GM12874 (cell line): ENCODE results near the gene DNAH9.

Experiments
- TF ChIP-seq, protein P1 (sequence below): IDR thresholded peaks from 2 replicates; pipeline ENCODE4 v1.5.1; 2011; ENCODE audit warnings: low read depth, mild to moderate bottlenecking, control low read depth, low read length, moderate library complexity; ENCODE audit not compliant: insufficient read depth

DNAH9 gene, protein sequence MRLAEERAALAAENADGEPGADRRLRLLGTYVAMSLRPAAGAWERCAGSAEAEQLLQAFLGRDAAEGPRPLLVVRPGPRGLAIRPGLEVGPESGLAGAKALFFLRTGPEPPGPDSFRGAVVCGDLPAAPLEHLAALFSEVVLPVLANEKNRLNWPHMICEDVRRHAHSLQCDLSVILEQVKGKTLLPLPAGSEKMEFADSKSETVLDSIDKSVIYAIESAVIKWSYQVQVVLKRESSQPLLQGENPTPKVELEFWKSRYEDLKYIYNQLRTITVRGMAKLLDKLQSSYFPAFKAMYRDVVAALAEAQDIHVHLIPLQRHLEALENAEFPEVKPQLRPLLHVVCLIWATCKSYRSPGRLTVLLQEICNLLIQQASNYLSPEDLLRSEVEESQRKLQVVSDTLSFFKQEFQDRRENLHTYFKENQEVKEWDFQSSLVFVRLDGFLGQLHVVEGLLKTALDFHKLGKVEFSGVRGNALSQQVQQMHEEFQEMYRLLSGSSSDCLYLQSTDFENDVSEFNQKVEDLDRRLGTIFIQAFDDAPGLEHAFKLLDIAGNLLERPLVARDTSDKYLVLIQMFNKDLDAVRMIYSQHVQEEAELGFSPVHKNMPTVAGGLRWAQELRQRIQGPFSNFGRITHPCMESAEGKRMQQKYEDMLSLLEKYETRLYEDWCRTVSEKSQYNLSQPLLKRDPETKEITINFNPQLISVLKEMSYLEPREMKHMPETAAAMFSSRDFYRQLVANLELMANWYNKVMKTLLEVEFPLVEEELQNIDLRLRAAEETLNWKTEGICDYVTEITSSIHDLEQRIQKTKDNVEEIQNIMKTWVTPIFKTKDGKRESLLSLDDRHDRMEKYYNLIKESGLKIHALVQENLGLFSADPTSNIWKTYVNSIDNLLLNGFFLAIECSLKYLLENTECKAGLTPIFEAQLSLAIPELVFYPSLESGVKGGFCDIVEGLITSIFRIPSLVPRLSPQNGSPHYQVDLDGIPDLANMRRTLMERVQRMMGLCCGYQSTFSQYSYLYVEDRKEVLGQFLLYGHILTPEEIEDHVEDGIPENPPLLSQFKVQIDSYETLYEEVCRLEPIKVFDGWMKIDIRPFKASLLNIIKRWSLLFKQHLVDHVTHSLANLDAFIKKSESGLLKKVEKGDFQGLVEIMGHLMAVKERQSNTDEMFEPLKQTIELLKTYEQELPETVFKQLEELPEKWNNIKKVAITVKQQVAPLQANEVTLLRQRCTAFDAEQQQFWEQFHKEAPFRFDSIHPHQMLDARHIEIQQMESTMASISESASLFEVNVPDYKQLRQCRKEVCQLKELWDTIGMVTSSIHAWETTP (N-terminal part only)

DNA sequence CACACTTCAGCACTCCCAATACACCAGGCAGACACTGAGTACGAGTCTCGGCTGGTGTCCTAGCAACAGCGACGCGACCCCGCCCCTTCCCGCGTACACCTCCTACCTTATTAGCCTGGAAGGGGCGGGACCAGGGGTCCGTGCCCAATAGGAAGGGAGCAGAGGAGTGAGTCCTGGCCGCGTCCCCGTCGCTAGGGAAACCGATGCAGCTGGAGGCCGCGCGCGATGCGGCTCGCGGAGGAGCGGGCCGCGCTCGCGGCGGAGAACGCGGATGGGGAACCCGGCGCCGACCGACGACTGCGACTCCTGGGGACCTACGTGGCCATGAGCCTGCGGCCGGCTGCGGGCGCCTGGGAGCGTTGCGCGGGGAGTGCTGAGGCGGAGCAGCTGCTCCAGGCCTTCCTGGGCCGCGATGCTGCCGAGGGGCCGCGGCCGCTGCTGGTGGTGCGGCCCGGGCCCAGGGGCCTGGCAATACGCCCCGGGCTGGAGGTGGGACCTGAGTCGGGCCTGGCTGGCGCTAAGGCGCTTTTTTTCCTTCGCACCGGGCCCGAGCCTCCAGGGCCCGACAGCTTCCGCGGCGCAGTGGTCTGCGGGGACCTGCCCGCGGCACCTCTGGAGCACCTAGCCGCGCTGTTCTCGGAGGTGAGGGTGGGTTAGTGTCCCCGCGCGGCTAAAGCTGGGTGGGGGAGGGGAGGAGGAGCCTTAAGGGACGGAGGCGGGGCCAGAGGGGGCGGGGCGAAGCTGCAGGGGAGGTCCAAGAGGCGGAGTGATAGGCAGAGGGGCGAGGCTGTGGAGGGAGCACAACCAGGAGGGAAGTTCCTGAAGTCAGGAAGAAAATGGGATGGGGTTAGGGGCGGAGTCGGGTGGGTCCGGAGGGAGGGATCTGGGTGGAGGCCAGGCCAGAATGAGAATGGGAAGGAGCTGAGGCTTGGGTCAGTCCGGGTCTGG, at the start of gene DNAH9:
Gene DNAH9, plus strand, starts transcription at position 197 of the 948 bp plus-strand sequence. Its CDS starts 29 bp downstream, at position 226.
- TF ChIP-seq, protein P1, sequence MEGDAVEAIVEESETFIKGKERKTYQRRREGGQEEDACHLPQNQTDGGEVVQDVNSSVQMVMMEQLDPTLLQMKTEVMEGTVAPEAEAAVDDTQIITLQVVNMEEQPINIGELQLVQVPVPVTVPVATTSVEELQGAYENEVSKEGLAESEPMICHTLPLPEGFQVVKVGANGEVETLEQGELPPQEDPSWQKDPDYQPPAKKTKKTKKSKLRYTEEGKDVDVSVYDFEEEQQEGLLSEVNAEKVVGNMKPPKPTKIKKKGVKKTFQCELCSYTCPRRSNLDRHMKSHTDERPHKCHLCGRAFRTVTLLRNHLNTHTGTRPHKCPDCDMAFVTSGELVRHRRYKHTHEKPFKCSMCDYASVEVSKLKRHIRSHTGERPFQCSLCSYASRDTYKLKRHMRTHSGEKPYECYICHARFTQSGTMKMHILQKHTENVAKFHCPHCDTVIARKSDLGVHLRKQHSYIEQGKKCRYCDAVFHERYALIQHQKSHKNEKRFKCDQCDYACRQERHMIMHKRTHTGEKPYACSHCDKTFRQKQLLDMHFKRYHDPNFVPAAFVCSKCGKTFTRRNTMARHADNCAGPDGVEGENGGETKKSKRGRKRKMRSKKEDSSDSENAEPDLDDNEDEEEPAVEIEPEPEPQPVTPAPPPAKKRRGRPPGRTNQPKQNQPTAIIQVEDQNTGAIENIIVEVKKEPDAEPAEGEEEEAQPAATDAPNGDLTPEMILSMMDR = no peak

DNA sequence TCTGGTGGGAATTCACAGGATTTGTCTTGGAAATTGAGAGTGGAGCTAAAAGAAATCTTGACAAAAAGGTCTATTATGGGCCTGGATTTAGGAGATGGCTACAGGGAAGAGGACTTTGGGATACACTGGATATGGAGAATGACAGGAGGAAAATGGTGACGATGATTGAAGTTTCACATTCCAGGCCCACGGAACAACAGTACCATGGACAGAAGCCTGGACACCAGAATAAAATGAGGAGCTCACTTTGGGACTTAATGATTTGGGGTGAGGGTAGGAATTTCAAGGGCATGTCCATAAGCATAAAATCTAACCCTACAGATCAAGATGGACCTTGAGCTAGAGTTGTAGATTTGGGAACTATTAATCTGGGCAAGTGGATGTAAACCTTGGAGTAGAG, 47.8 kb upstream of the DNAH9 start:
- TF ChIP-seq, protein P1 = no peak

DNA sequence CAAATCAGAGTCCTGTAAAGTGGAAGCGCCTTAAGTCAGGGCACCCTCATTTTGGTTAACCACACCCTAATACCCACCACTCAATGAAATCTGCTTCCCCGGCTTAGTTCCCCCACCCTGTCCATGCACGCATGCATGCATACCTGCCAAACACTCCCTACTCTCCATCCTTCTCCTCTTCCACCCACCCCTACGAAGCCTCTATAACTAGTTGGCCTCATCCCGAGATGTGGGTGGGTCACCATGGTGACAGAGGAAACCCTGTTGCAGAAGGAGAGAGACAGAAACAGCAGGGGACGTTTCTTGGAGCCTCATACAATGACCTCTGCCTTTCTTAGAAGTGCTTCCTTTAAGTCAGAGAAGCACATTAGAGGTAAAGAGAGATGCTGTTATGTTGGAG, 46.8 kb upstream of the DNAH9 start:
- TF ChIP-seq, protein P1 = no peak

DNA sequence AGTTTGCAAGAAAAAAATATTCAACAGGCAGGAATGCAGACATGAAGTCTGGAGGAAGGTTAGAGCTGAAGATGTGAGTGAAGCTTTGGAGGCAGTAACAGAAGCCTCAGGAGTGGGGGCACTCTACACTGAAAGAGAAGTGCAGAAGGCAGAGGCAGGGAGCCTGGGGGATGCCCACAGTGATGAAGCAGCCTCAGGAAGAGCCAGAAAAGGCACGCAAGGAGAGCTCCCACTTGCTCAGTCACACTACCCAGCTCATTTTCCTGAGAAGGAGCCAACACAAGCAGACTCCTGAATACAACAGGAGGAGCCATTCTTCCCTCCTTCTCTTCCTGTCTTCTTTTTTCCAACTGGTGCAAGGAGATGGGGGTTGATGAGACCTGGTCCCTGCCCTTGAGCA, 45.1 kb upstream of the DNAH9 start:
- TF ChIP-seq, protein P1 = no peak

DNA sequence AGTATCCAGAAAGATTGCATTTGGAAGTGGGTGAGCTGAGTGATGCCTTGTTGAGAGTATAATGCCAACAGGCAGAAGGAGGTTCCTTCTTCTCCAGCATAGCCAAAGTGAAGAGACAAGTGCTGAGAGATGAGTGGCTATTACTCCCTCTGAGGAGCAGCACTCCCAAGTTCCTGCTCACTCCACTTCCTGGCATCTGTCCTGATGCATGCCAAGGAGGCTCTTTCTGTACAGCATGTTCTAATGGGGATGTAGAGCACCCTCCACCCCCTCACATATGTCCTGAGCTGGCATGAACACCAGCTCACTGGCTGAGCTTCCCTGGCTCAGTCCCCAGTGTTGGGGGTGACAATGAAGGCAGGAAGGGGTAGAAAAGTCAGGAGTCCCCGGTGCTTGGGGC, 44.2 kb upstream of the DNAH9 start:
- TF ChIP-seq, protein P1 = no peak

DNA sequence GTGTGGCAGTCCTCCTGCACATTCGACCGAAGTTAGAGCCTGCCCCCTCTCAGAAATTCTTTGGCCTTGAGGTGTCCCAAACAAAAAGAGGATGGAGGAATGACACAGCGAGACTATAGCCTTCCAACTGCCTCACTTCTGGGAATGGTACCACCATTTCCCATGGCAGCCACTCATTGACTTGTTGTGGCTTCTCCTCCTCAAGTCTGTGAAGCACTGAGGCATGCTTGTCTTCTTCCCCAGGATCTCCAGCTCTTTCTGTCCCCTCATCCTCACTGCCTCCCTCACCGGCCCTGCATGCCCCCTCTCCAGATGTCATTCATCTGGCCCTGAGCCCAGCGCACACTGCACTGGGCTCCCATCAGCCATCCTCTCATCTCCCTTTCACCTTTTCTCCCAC, 43.7 kb upstream of the DNAH9 start:
- TF ChIP-seq, protein P1 = no peak
